ENCODE results near the gene FSCN2. TPM values are rescaled to one million over a fixed set of nuclear protein-coding genes. Genes with fewer than 3 reads are reported as not detected.

Gene FSCN2
- total and polyA plus RNA-seq, 2 donors, result 0.47 to 0.87 TPM

- no peaks in the 10 kb centered on the region for H3K9me3 ChIP-seq (ENCODE audit: control insufficient read depth in 2 of 2, insufficient read depth in 1 of 2, low read length in 1 of 2)
- DNase-seq (ENCODE audit: low read depth in 6 of 9, low spot score in 9 of 9), result no peak
Measured at GRCh38 chr17:81546906-81547613, 18.9 kb downstream of the FSCN2 start.

GRCh38 chr17:81547614-81547982, 19.4 kb downstream of the FSCN2 start:
- no peak for DNase-seq (ENCODE audit: low read depth in 6 of 9, low spot score in 9 of 9)
- no peak overlapping the region for H3K4me3 ChIP-seq (ENCODE audit: low read length in 2 of 2)
- no peak overlapping the region for H3K27ac ChIP-seq (ENCODE audit: low read depth in 1 of 2, low read length in 1 of 2)
- H3K27me3 ChIP-seq (ENCODE audit: control insufficient read depth in 2 of 2, insufficient read depth in 1 of 2, low read length in 1 of 2), result no peaks in the 10 kb centered on the region
- WGBS, result 94% methylated on average over 14 of the region's 14 CpGs
- H3K36me3 ChIP-seq (ENCODE audit: control insufficient read depth in 2 of 2, insufficient read depth in 2 of 2, low read length in 1 of 2), result peaks cover 69 to 73% of the 10 kb centered on the region in 2 donors
- H3K9me3 ChIP-seq (ENCODE audit: control insufficient read depth in 2 of 2, insufficient read depth in 1 of 2, low read length in 1 of 2), result no peaks in the 10 kb centered on the region
- H3K4me1 ChIP-seq (ENCODE audit: control insufficient read depth in 2 of 2, insufficient read depth in 2 of 2, low read length in 2 of 2), result peaks cover 6 to 11% of the 10 kb centered on the region in 2 donors

More at GRCh38 chr17:81546906-81547613, 18.9 kb downstream of the FSCN2 start:
- no peak overlapping the region for H3K4me3 ChIP-seq (ENCODE audit: low read length in 2 of 2)
- no peaks in the 10 kb centered on the region for H3K27me3 ChIP-seq (ENCODE audit: control insufficient read depth in 2 of 2, insufficient read depth in 1 of 2, low read length in 1 of 2)
- peaks cover 6 to 11% of the 10 kb centered on the region in 2 donors for H3K4me1 ChIP-seq (ENCODE audit: control insufficient read depth in 2 of 2, insufficient read depth in 2 of 2, low read length in 2 of 2)
- H3K27ac ChIP-seq (ENCODE audit: low read depth in 1 of 2, low read length in 1 of 2), result no peak overlapping the region
- WGBS, result 94% methylated on average over 36 of the region's 36 CpGs
- H3K36me3 ChIP-seq (ENCODE audit: control insufficient read depth in 2 of 2, insufficient read depth in 2 of 2, low read length in 1 of 2), result peaks cover 73 to 78% of the 10 kb centered on the region in 2 donors

GRCh38 chr17:81549031-81549557, 20.9 kb downstream of the FSCN2 start:
- Histone ChIP-seq H3K27me3 (ENCODE audit: control insufficient read depth in 2 of 2, insufficient read depth in 1 of 2, low read length in 1 of 2) (no peaks in the 10 kb centered on the region), H3K9me3 (ENCODE audit: control insufficient read depth in 2 of 2, insufficient read depth in 1 of 2, low read length in 1 of 2) (no peaks in the 10 kb centered on the region), H3K36me3 (ENCODE audit: control insufficient read depth in 2 of 2, insufficient read depth in 2 of 2, low read length in 1 of 2) (peaks cover 56 to 59% of the 10 kb centered on the region in 2 donors), H3K4me3 (ENCODE audit: low read length in 2 of 2) (no peak overlapping the region), H3K4me1 (ENCODE audit: control insufficient read depth in 2 of 2, insufficient read depth in 2 of 2, low read length in 2 of 2) (peaks cover 15 to 25% of the 10 kb centered on the region in 2 donors), H3K27ac (ENCODE audit: low read depth in 1 of 2, low read length in 1 of 2) (no peak overlapping the region)
- 94% methylated on average over 15 of the region's 16 CpGs for WGBS
- no peak for DNase-seq (ENCODE audit: low read depth in 6 of 9, low spot score in 9 of 9)

- peaks cover 51% of the 10 kb centered on the region in 2 donors for H3K36me3 ChIP-seq (ENCODE audit: control insufficient read depth in 2 of 2, insufficient read depth in 2 of 2, low read length in 1 of 2)
- 95% methylated on average over 8 of the region's 8 CpGs for WGBS
- H3K4me1 ChIP-seq (ENCODE audit: control insufficient read depth in 2 of 2, insufficient read depth in 2 of 2, low read length in 2 of 2), result peaks cover 15 to 28% of the 10 kb centered on the region in 2 donors
- no peaks in the 10 kb centered on the region for H3K27me3 ChIP-seq (ENCODE audit: control insufficient read depth in 2 of 2, insufficient read depth in 1 of 2, low read length in 1 of 2)
- H3K9me3 ChIP-seq (ENCODE audit: control insufficient read depth in 2 of 2, insufficient read depth in 1 of 2, low read length in 1 of 2), result no peaks in the 10 kb centered on the region
- no peak overlapping the region for H3K27ac ChIP-seq (ENCODE audit: low read depth in 1 of 2, low read length in 1 of 2)
- no peak for DNase-seq (ENCODE audit: low read depth in 6 of 9, low spot score in 9 of 9)
- no peak overlapping the region for H3K4me3 ChIP-seq (ENCODE audit: low read length in 2 of 2)
Measured at GRCh38 chr17:81549826-81550225, 21.6 kb downstream of the FSCN2 start.

GRCh38 chr17:81550285-81550684, 22.1 kb downstream of the FSCN2 start:
- Histone ChIP-seq H3K36me3 (ENCODE audit: control insufficient read depth in 2 of 2, insufficient read depth in 2 of 2, low read length in 1 of 2) (peaks cover 47% of the 10 kb centered on the region in 2 donors), H3K27me3 (ENCODE audit: control insufficient read depth in 2 of 2, insufficient read depth in 1 of 2, low read length in 1 of 2) (no peaks in the 10 kb centered on the region), H3K4me1 (ENCODE audit: control insufficient read depth in 2 of 2, insufficient read depth in 2 of 2, low read length in 2 of 2) (peaks cover 15 to 28% of the 10 kb centered on the region in 2 donors), H3K9me3 (ENCODE audit: control insufficient read depth in 2 of 2, insufficient read depth in 1 of 2, low read length in 1 of 2) (no peaks in the 10 kb centered on the region), H3K4me3 (ENCODE audit: low read length in 2 of 2) (no peak overlapping the region), H3K27ac (ENCODE audit: low read depth in 1 of 2, low read length in 1 of 2) (no peak overlapping the region)
- WGBS, result 98% methylated on average over 15 of the region's 15 CpGs
- no peak for DNase-seq (ENCODE audit: low read depth in 6 of 9, low spot score in 9 of 9)

GRCh38 chr17:81550830-81551457, 22.8 kb downstream of the FSCN2 start:
- peaks cover 15 to 28% of the 10 kb centered on the region in 2 donors for H3K4me1 ChIP-seq (ENCODE audit: control insufficient read depth in 2 of 2, insufficient read depth in 2 of 2, low read length in 2 of 2)
- H3K4me3 ChIP-seq (ENCODE audit: low read length in 2 of 2), result peak overlapping the region in 1 of 2 donors; percentile 81
- no peak overlapping the region for H3K27ac ChIP-seq (ENCODE audit: low read depth in 1 of 2, low read length in 1 of 2)
- no peaks in the 10 kb centered on the region for H3K9me3 ChIP-seq (ENCODE audit: control insufficient read depth in 2 of 2, insufficient read depth in 1 of 2, low read length in 1 of 2)
- H3K27me3 ChIP-seq (ENCODE audit: control insufficient read depth in 2 of 2, insufficient read depth in 1 of 2, low read length in 1 of 2), result no peaks in the 10 kb centered on the region
- 95% methylated on average over 27 of the region's 27 CpGs for WGBS
- peaks cover 40 to 43% of the 10 kb centered on the region in 2 donors for H3K36me3 ChIP-seq (ENCODE audit: control insufficient read depth in 2 of 2, insufficient read depth in 2 of 2, low read length in 1 of 2)
- no peak for DNase-seq (ENCODE audit: low read depth in 6 of 9, low spot score in 9 of 9)

GRCh38 chr17:81551458-81552243, 23.5 kb downstream of the FSCN2 start:
- no peaks in the 10 kb centered on the region for H3K27me3 ChIP-seq (ENCODE audit: control insufficient read depth in 2 of 2, insufficient read depth in 1 of 2, low read length in 1 of 2)
- H3K4me1 ChIP-seq (ENCODE audit: control insufficient read depth in 2 of 2, insufficient read depth in 2 of 2, low read length in 2 of 2), result peaks cover 15 to 28% of the 10 kb centered on the region in 2 donors
- WGBS, result 4% methylated on average over 69 of the region's 69 CpGs
- H3K4me3 ChIP-seq (ENCODE audit: low read length in 2 of 2), result peak overlapping the region; percentile 81 to 87
- peak overlapping the region in 1 of 2 donors; percentile 67 for H3K27ac ChIP-seq (ENCODE audit: low read depth in 1 of 2, low read length in 1 of 2)
- H3K9me3 ChIP-seq (ENCODE audit: control insufficient read depth in 2 of 2, insufficient read depth in 1 of 2, low read length in 1 of 2), result no peaks in the 10 kb centered on the region
- H3K36me3 ChIP-seq (ENCODE audit: control insufficient read depth in 2 of 2, insufficient read depth in 2 of 2, low read length in 1 of 2), result peaks cover 33 to 43% of the 10 kb centered on the region in 2 donors
- no peak for DNase-seq (ENCODE audit: low read depth in 6 of 9, low spot score in 9 of 9)

- under 1% methylated on average over 85 of the region's 85 CpGs for WGBS
- H3K4me3 ChIP-seq (ENCODE audit: low read length in 2 of 2), result peak within 1 kb of the TSS; percentile 81 to 87
- H3K27ac ChIP-seq (ENCODE audit: low read depth in 1 of 2, low read length in 1 of 2), result peak within 1 kb of the TSS; percentile 92 to 93
- H3K4me1 ChIP-seq (ENCODE audit: control insufficient read depth in 2 of 2, insufficient read depth in 2 of 2, low read length in 2 of 2), result peaks cover 15 to 28% of the 10 kb centered on the region in 2 donors
- H3K27me3 ChIP-seq (ENCODE audit: control insufficient read depth in 2 of 2, insufficient read depth in 1 of 2, low read length in 1 of 2), result no peaks in the 10 kb centered on the region
- peak; percentile 54 to 91 (median 78) for DNase-seq (ENCODE audit: low read depth in 6 of 9, low spot score in 9 of 9)
- H3K36me3 ChIP-seq (ENCODE audit: control insufficient read depth in 2 of 2, insufficient read depth in 2 of 2, low read length in 1 of 2), result peaks cover 32 to 43% of the 10 kb centered on the region in 2 donors
- no peaks in the 10 kb centered on the region for H3K9me3 ChIP-seq (ENCODE audit: control insufficient read depth in 2 of 2, insufficient read depth in 1 of 2, low read length in 1 of 2)
Measured at GRCh38 chr17:81552244-81553017, 24.3 kb downstream of the FSCN2 start, which contains the start of gene FAAP100. TSS of gene FAAP100 (minus strand) at chr17:81552353. CDS start at chr17:81552330, 23 bp downstream.
